NOMO-1 treated with DMSO at 0.1 percent for 48 hours (cell line): ENCODE data around the gene CAMK2D.

Experiments used
- DNase-seq: peaks from one replicate; lab custom pipeline; 2025; ENCODE audit not compliant: unreplicated experiment; lab: John Stamatoyannopoulos, UW

CAMK2D gene

GRCh38 chr4:113641025-113641431 lies 120.5 kb downstream of the CAMK2D start:
- DNase-seq: peak; percentile 46

- peak; percentile 51 for DNase-seq
These were observed 122.2 kb downstream of the CAMK2D start for GRCh38 chr4:113639326-113639725.

GRCh38 chr4:113638562-113638832 lies 123.0 kb downstream of the CAMK2D start:
- DNase-seq: no peak

- no peak for DNase-seq
These were observed 123.5 kb downstream of the CAMK2D start for GRCh38 chr4:113637823-113638561.

- no peak for DNase-seq
These were observed 124.2 kb downstream of the CAMK2D start for GRCh38 chr4:113637363-113637762.

GRCh38 chr4:113636877-113637276 lies 124.7 kb downstream of the CAMK2D start:
- peak; percentile 76 for DNase-seq

GRCh38 chr4:113636438-113636818 lies 125.1 kb downstream of the CAMK2D start:
- peak; percentile 85 for DNase-seq

GRCh38 chr4:113635739-113636437 lies 125.7 kb downstream of the CAMK2D start:
- peak; percentile 53 for DNase-seq

GRCh38 chr4:113634081-113634969 lies 127.2 kb downstream of the CAMK2D start:
- no peak for DNase-seq

- no peak for DNase-seq
These were observed 128.1 kb downstream of the CAMK2D start for GRCh38 chr4:113633467-113633866.

- no peak for DNase-seq
These were observed 132.8 kb downstream of the CAMK2D start for GRCh38 chr4:113628711-113629110.

GRCh38 chr4:113627321-113627720 lies 134.2 kb downstream of the CAMK2D start:
- no peak for DNase-seq

GRCh38 chr4:113625902-113626301 lies 135.6 kb downstream of the CAMK2D start:
- DNase-seq: no peak

- DNase-seq: no peak
These were observed 138.2 kb downstream of the CAMK2D start for GRCh38 chr4:113623274-113623894.

- no peak for DNase-seq
These were observed 139.9 kb downstream of the CAMK2D start for GRCh38 chr4:113621633-113622032.

- no peak for DNase-seq
These were observed 141.5 kb downstream of the CAMK2D start for GRCh38 chr4:113620032-113620431.

GRCh38 chr4:113619526-113619925 lies 142.0 kb downstream of the CAMK2D start:
- no peak for DNase-seq

GRCh38 chr4:113618205-113618604 lies 143.3 kb downstream of the CAMK2D start:
- DNase-seq: no peak

GRCh38 chr4:113617195-113617594 lies 144.3 kb downstream of the CAMK2D start:
- no peak for DNase-seq

GRCh38 chr4:113616443-113616842 lies 145.1 kb downstream of the CAMK2D start:
- no peak for DNase-seq

GRCh38 chr4:113614414-113614813 lies 147.1 kb downstream of the CAMK2D start:
- DNase-seq: no peak
